NB4 (cell line): ENCODE results near the gene OR7A17.

Experiments used
- DNase-seq: peaks from one replicate; pipeline ENCODE4 v3.0.0; 2010; ENCODE audit warnings: low read depth
- H3K4me3 ChIP-seq: one replicate; pipeline ENCODE4 v1.5.1; 2011; ENCODE audit warnings: mild to moderate bottlenecking, low read depth, low read length, moderate library complexity
- CTCF ChIP-seq: IDR thresholded peaks from one replicate; pipeline ENCODE4 v1.5.1; 2012; ENCODE audit warnings: low read depth, low read length
- MYC ChIP-seq: IDR thresholded peaks from 2 replicates; pipeline ENCODE4 v1.6.1; 2011; ENCODE audit warnings: low read depth, low read length
- POLR2A ChIP-seq: IDR thresholded peaks from 2 replicates; pipeline ENCODE4 v1.6.1; 2011; ENCODE audit warnings: mild to moderate bottlenecking; ENCODE audit not compliant: insufficient read length; ENCODE audit errors: extremely low read depth
- TF ChIP-seq, protein P1 (sequence below): IDR thresholded peaks from 2 replicates; pipeline ENCODE4 v1.6.1; 2011; ENCODE audit warnings: low read depth, low read length

The OR7A17 gene

DNA sequence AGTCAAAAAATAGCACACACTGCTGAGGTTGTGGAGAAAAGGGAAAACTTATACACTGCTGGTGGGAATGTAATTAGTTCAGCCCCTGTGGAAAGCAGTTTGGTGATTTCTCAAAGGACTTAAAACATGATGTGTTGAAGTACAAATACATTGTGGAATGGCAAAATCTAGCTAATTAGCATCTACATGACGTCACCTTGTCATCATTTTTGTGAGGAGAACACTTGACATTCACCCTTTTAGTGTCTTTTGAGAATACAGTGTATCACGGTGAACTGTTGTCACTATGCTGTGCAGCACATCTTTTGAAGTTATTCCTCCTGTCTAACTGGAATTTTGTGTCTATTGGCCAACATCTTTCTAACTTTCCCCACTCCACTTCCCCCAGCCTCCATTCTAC, 42.8 kb downstream of the OR7A17 start:
- no peak for TF ChIP-seq POLR2A
- TF ChIP-seq MYC: no peak
- TF ChIP-seq, protein P1, sequence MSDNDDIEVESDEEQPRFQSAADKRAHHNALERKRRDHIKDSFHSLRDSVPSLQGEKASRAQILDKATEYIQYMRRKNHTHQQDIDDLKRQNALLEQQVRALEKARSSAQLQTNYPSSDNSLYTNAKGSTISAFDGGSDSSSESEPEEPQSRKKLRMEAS: no peak
- TF ChIP-seq CTCF: no peak

DNA sequence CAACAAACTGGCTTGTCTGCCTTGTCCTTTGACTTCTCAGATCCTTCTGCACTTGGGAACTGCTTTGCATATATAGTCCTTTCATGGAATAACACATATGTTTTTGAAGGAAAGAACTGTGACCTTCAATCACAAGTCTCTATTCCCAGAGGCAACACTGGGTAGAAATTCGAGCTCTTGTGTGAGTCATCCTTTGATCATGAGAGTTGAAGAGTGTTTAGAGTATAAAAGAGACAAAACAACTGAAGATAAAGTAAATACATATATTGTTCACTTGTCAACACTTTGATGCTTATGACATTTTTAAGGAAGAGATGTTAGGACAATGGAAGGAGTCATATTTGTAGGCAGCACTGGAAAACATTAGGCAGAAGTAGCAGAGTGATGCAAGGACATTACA, 45.7 kb downstream of the OR7A17 start:
- no peak overlapping the region for H3K4me3 ChIP-seq
- no peak for DNase-seq
- TF ChIP-seq CTCF: no peak
- no peak for TF ChIP-seq POLR2A
- TF ChIP-seq MYC: no peak
- TF ChIP-seq, protein P1: no peak

More for the DNA sequence above, 42.8 kb downstream of the OR7A17 start:
- DNase-seq: no peak
- no peak overlapping the region for H3K4me3 ChIP-seq

DNA sequence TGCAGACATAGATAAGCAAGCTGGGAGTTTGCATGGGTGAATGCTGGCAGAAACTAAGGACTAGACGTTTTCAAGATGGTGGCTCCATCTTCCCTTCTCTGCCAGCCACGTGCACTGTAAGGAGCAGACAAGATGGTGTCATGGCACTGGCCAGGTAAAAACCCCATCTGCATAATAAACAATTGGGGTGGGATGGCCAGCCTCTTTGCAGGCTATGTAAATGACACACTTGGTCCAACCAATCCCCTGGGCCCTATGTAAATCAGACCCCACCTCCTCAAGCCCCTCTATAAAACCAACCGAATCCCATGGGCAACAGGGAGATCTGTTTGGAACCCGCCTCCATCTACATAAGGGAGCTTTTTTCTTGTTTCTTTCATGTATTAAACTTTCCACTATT, 48.5 kb downstream of the OR7A17 start:
- H3K4me3 ChIP-seq: no peak overlapping the region
- DNase-seq: no peak
- TF ChIP-seq CTCF: no peak
- TF ChIP-seq, protein P1: no peak
- TF ChIP-seq POLR2A: no peak
- no peak for TF ChIP-seq MYC

DNA sequence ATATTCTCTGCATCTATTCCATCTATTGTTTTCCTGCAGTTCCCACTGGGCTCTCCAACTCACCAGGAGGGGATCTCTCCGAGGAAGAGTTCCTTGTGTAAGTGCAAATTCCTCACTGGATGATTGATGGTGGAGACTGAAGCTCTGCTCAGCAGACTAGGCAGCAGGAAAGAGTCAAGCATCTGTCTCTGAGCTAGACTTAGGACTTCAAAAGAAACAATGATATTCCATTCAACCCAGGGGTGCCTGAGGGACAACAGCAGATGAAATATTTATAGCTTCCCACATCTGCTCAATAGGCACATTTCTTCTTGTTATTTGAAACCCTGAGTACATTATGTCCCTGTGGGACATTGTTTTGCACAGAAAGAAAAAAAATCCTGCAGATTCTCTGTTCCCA, 50.9 kb downstream of the OR7A17 start, which contains the start of the genes OR7A5 and OR7C1:
OR7A5 (minus strand) TSS at position 175 of the 400 bp plus-strand sequence. CDS start 6,944 bp downstream, outside the sequence.
OR7C1 (minus strand) TSS at position 175 of the 400 bp plus-strand sequence. CDS start 35,049 bp downstream, outside the sequence.
- no peak for DNase-seq
- no peak within 1 kb of the TSS for H3K4me3 ChIP-seq
- TF ChIP-seq, protein P1: no peak

- no peak overlapping the region for H3K4me3 ChIP-seq
- DNase-seq: no peak
Observed at GRCh38 chr19:14830702-14831101, 55.2 kb downstream of the OR7A17 start.

More at GRCh38 chr19:14830702-14831101, 55.2 kb downstream of the OR7A17 start:
- TF ChIP-seq, protein P1: no peak
- TF ChIP-seq POLR2A (no peak), MYC (no peak), CTCF (no peak)
